PC-9 (cell line): ENCODE measurements around the gene CELA3A. TPM values are rescaled to one million over a fixed set of nuclear protein-coding genes. Genes with fewer than 3 reads are reported as not detected.

ENCODE experiments used
- BruUV-seq: library from RNA; stranded (reverse); fragments of 400-500 nt; replicated peaks from 2 replicates; lab custom pipeline; 2021; lab: Mats Ljungman, UMichigan
- CTCF ChIA-PET: fragments of 300-600 bp; sonication (Branson Sonifier 250); formaldehyde crosslinking; loops from one replicate; lab custom pipeline; 2022; ENCODE audit warnings: antibody characterized with exemption; lab: Charles Lee
- POLR2A ChIA-PET: fragments of 300-600 bp; sonication (Branson Sonifier 250); formaldehyde crosslinking; loops from one replicate; lab custom pipeline; 2022; ENCODE audit warnings: antibody characterized with exemption; ENCODE audit not compliant: unreplicated experiment; lab: Charles Lee
- DNase-seq, 2 experiments: peaks; one replicate each; pipeline versions ENCODE4 v3.0.0 to v3.0.0-alpha.2; 2015 to 2022; ENCODE audit warnings: mixed read lengths in 1 of 2
- H2AFZ ChIP-seq: fragments of 200-600 bp; sonication (generic); 2 replicates; pipeline ENCODE4 v1.8.1; 2017; ENCODE audit warnings: antibody characterized with exemption
- H3F3A ChIP-seq: fragments of 200-600 bp; sonication (generic); 2 replicates; pipeline ENCODE4 v1.8.1; 2017; ENCODE audit warnings: antibody characterized with exemption, mild to moderate bottlenecking, low read depth; ENCODE audit not compliant: insufficient read depth
- H3K27ac ChIP-seq: fragments of 200-600 bp; sonication (generic); 2 replicates; pipeline ENCODE4 v1.6.1; 2016; ENCODE audit warnings: mixed run types
- H3K27me3 ChIP-seq: fragments of 200-600 bp; sonication (generic); 2 replicates; pipeline ENCODE4 v1.6.1; 2016; ENCODE audit warnings: low read depth, mixed run types; ENCODE audit not compliant: insufficient read depth
- H3K36me3 ChIP-seq: fragments of 200-600 bp; sonication (generic); 2 replicates; pipeline ENCODE4 v1.6.1; 2016; ENCODE audit warnings: low read depth, mixed run types
- H3K4me1 ChIP-seq: fragments of 200-600 bp; sonication (generic); replicated peaks from 2 replicates; pipeline ENCODE4 v1.6.1; 2016; ENCODE audit warnings: mixed run types; ENCODE audit not compliant: insufficient read depth
- H3K4me2 ChIP-seq: fragments of 200-600 bp; sonication (generic); 2 replicates; pipeline ENCODE4 v1.6.1; 2017; ENCODE audit warnings: mixed run types
- H3K4me3 ChIP-seq: fragments of 200-600 bp; sonication (generic); 2 replicates; pipeline ENCODE4 v1.6.1; 2016; ENCODE audit warnings: mixed run types
- H3K79me2 ChIP-seq: fragments of 200-600 bp; sonication (generic); 2 replicates; pipeline ENCODE4 v1.6.1; 2017; ENCODE audit warnings: low read depth, mixed run types
- H3K9me2 ChIP-seq: fragments of 200-600 bp; sonication (generic); 2 replicates; pipeline ENCODE4 v1.8.1; 2017; ENCODE audit warnings: mild to moderate bottlenecking; ENCODE audit not compliant: insufficient read depth
- H3K9me3 ChIP-seq: fragments of 200-600 bp; sonication (generic); 2 replicates; pipeline ENCODE4 v1.8.1; 2016; ENCODE audit warnings: low read depth; ENCODE audit not compliant: insufficient read depth
- H4K20me1 ChIP-seq: fragments of 200-600 bp; sonication (generic); 2 replicates; pipeline ENCODE4 v1.8.1; 2017; ENCODE audit not compliant: insufficient read depth
- CTCF ChIP-seq: fragments of 200-600 bp; sonication (generic); conservative IDR thresholded peaks from 2 replicates; pipeline ENCODE4 v1.6.1; 2017; ENCODE audit warnings: mixed run types, antibody characterized with exemption, mild to moderate bottlenecking, moderate library complexity
- EZH2 ChIP-seq: fragments of 200-600 bp; sonication (generic); IDR thresholded peaks from 2 replicates; pipeline ENCODE4 v1.8.0; 2017; ENCODE audit warnings: antibody characterized with exemption, low read depth
- intact Hi-C: fragments of 100-400 bp; cut with micrococcal nuclease; formaldehyde crosslinking; loops from one replicate; pipeline ENCODE4 v1.10.0; 2022; ENCODE audit not compliant: unreplicated experiment
- total RNA-seq: library from RNA; stranded (reverse); gene quantifications from 2 replicates; pipeline ENCODE4 v1.2.3, GENCODE V29; 2021

Gene CELA3A
- total RNA-seq, 1 experiment from 2014 or later = not detected

GRCh38 chr1:22055463-22055862 lies 54.0 kb downstream of the CELA3A start:
- DNase-seq = no peak
- peaks cover 9% of the 10 kb centered on the region; the same call in 1 of the 2 replicates for H3K36me3 ChIP-seq
- POLR2A ChIA-PET = interaction anchor here (0.6 kb wide), 1 partner anchor 31 kb away, joined by 3 read pairs; no protein-coding TSS in a partner anchor
- H3K4me1 ChIP-seq = peaks cover 10% of the 10 kb centered on the region
- H3F3A ChIP-seq = peaks cover 8% of the 10 kb centered on the region; the same call in 1 of the 2 replicates
- H3K4me2 ChIP-seq = 0 out of 2 replicates have a peak overlapping the region, but pooled peaks have one; percentile 4
- no peaks in the 10 kb centered on the region for H3K9me3 ChIP-seq
- CTCF ChIA-PET = interaction anchor here (0.7 kb wide), 1 partner anchor 32 kb away, joined by 3 read pairs; no protein-coding TSS in a partner anchor
- no peak overlapping the region for H3K4me3 ChIP-seq
- TF ChIP-seq EZH2 (no peak), CTCF (no peak)
- BruUV-seq = no TSS peak
- H3K27ac ChIP-seq = no peak overlapping the region
- intact Hi-C loops = no loop called here
- no peaks in the 10 kb centered on the region for H3K9me2 ChIP-seq
- H3K79me2 ChIP-seq = peaks cover 70% of the 10 kb centered on the region
- H4K20me1 ChIP-seq = peaks cover 68% of the 10 kb centered on the region
- no peak overlapping the region for H2AFZ ChIP-seq
- H3K27me3 ChIP-seq = no peaks in the 10 kb centered on the region

GRCh38 chr1:22056043-22056442 lies 54.6 kb downstream of the CELA3A start:
- no TSS peak for BruUV-seq
- Histone ChIP-seq H3K9me3 (no peaks in the 10 kb centered on the region), H3K79me2 (peaks cover 76% of the 10 kb centered on the region), H2AFZ (no peak overlapping the region), H3K36me3 (peaks cover 9% of the 10 kb centered on the region; the same call in 1 of the 2 replicates), H4K20me1 (peaks cover 74% of the 10 kb centered on the region), H3K4me2 (no peak overlapping the region), H3K9me2 (no peaks in the 10 kb centered on the region), H3K4me1 (peaks cover 10% of the 10 kb centered on the region), H3K27me3 (no peaks in the 10 kb centered on the region), H3K27ac (no peak overlapping the region), H3K4me3 (no peak overlapping the region), H3F3A (peaks cover 13% of the 10 kb centered on the region; the same call in 1 of the 2 replicates)
- CTCF ChIA-PET = interaction anchor here (0.7 kb wide), 1 partner anchor 33 kb away, joined by 3 read pairs; no protein-coding TSS in a partner anchor
- POLR2A ChIA-PET = no interaction called here
- DNase-seq = no peak
- no peak for TF ChIP-seq EZH2
- TF ChIP-seq CTCF = no peak
- intact Hi-C loops = no loop called here

GRCh38 chr1:22056936-22057335 lies 55.5 kb downstream of the CELA3A start:
- POLR2A ChIA-PET = no interaction called here
- Histone ChIP-seq H3K9me3 (no peaks in the 10 kb centered on the region), H3K4me2 (no peak overlapping the region), H3F3A (peaks cover 13% of the 10 kb centered on the region; the same call in 1 of the 2 replicates), H3K27me3 (no peaks in the 10 kb centered on the region), H2AFZ (no peak overlapping the region), H3K27ac (no peak overlapping the region), H3K36me3 (peaks cover 9% of the 10 kb centered on the region; the same call in 1 of the 2 replicates), H4K20me1 (peaks cover 83% of the 10 kb centered on the region), H3K9me2 (no peaks in the 10 kb centered on the region), H3K79me2 (peaks cover 85% of the 10 kb centered on the region), H3K4me1 (peaks cover 10% of the 10 kb centered on the region), H3K4me3 (no peak overlapping the region)
- CTCF ChIA-PET = no interaction called here
- DNase-seq = no peak
- BruUV-seq = no TSS peak
- intact Hi-C loops = no loop called here
- TF ChIP-seq EZH2 (no peak), CTCF (no peak)
